ENCODE data around the gene PPP6R3.
A peak's percentile ranks its signal among the peaks of the same experiment; 100 is the strongest.

The PPP6R3 gene

DNA sequence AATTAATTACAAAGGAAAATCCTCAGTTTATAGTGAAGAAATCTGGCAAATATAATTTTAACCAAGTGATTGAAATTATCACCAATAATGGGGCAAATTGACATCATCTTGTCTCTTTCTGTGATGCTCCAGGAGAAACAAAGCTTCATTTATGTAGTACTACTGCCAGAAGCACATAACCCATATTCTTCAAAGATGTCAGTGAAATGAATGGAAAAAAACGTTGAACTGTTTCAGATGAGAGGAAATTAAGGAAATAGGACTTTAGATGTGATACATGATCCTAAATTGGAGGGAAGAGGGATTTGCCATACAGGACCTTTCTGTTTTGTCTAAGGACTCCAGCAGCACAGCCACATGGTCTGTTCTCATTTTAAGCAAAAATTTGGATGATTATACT is 57.6 kb downstream of the PPP6R3 start:
- H3K36me3 Mint-ChIP-seq, result peaks cover 17% of the 10 kb centered on the region
- H3K4me1 Mint-ChIP-seq, result peaks cover 89% of the 10 kb centered on the region
- H3K9me3 Mint-ChIP-seq, result no peaks in the 10 kb centered on the region
- H3K27ac Mint-ChIP-seq, result peak overlapping the region; percentile 57
- no peak overlapping the region for H3K4me3 Mint-ChIP-seq
- no peaks in the 10 kb centered on the region for H3K27me3 Mint-ChIP-seq

DNA sequence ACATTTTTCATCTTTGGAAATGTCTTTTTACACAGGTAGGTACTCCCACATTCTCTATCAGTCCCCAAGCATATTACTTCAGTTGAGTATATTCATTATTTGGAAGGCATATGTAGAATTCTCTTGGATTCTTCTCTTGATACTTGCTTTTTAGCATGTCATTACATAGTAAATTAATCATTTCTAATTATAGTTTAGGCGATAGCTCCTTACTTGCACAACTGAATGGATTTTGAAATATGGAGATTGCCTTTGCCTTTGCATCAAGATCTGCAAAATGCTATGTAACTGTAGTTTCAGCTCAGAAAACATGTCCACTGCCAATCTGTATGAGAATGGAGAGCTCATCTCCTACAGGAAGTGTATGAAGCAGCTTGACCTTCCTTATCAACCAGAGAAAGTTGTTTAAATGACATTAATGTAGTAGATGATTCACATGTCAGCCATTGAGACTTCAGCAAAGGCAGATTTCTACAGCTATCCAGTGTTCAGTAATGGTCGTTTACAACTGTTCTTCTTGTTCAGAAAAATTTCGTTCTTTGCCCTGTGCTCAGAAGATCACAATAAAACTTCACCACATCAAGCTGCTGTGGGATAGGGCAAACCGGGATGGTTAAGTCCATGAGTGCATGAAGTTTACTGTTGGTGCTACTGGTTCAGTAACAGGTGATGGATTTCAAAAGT is 61.6 kb downstream of the PPP6R3 start:
- peaks cover 25% of the 10 kb centered on the region for H3K36me3 Mint-ChIP-seq
- peak overlapping the region; percentile 3 for H3K27ac Mint-ChIP-seq
- no peak overlapping the region for H3K4me3 Mint-ChIP-seq
- H3K4me1 Mint-ChIP-seq, result peaks cover 96% of the 10 kb centered on the region
- no peaks in the 10 kb centered on the region for H3K27me3 Mint-ChIP-seq
- H3K9me3 Mint-ChIP-seq, result no peaks in the 10 kb centered on the region

- H3K4me1 Mint-ChIP-seq, result peaks cover 98% of the 10 kb centered on the region
- no peak overlapping the region for H3K4me3 Mint-ChIP-seq
- peak overlapping the region; percentile 76 for H3K27ac Mint-ChIP-seq
- peaks cover 28% of the 10 kb centered on the region for H3K36me3 Mint-ChIP-seq
- no peaks in the 10 kb centered on the region for H3K9me3 Mint-ChIP-seq
- no peaks in the 10 kb centered on the region for H3K27me3 Mint-ChIP-seq
These were observed 62.5 kb downstream of the PPP6R3 start for GRCh38 chr11:68523033-68523432.

DNA sequence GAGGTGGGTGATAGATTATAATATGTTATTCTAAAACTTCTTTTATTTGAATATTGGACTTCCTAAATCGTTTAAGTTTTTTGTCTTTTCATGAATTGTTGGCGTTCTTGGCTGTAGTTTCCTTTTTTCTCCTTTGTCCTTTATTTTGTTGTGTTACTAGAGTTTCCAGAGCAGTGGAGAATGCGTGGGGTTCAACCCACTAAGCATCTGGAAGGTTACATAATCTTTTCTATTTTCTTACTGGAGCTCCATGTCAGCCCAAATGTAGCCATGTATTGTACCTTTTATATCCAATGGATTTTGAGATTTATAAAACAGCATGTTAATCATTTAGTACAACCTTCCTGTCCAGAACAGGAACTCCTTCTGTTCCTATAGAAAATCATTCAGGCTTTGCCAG is 63.2 kb downstream of the PPP6R3 start:
- peaks cover 98% of the 10 kb centered on the region for H3K4me1 Mint-ChIP-seq
- H3K27me3 Mint-ChIP-seq, result no peaks in the 10 kb centered on the region
- H3K36me3 Mint-ChIP-seq, result peaks cover 28% of the 10 kb centered on the region
- H3K9me3 Mint-ChIP-seq, result no peaks in the 10 kb centered on the region
- H3K4me3 Mint-ChIP-seq, result no peak overlapping the region
- H3K27ac Mint-ChIP-seq, result peak overlapping the region; percentile 85

DNA sequence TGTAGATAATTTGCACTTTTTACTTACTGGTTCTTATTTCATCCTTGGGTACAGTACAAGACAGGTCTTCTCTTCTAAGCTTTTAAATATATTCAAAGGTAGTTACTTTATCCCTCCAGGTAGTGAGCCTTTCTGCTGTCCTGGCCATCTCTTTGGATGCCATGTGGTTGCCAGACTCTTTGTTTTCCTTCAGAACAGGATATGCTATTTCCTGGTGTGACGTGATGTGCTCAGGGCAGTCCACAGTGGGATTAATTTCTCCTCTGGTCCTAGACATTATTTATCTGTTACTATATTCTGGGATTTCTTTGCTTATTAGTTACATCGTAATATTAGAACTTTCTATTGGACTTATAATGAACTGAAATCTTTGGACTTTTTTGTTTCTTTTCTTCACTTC is 63.7 kb downstream of the PPP6R3 start:
- H3K9me3 Mint-ChIP-seq, result no peaks in the 10 kb centered on the region
- H3K36me3 Mint-ChIP-seq, result peaks cover 26% of the 10 kb centered on the region
- H3K27me3 Mint-ChIP-seq, result no peaks in the 10 kb centered on the region
- no peak overlapping the region for H3K4me3 Mint-ChIP-seq
- H3K27ac Mint-ChIP-seq, result peak overlapping the region; percentile 53
- H3K4me1 Mint-ChIP-seq, result peaks cover 97% of the 10 kb centered on the region

GRCh38 chr11:68524681-68525080 is 64.1 kb downstream of the PPP6R3 start:
- Mint-ChIP-seq H3K4me3 (no peak overlapping the region), H3K4me1 (peaks cover 97% of the 10 kb centered on the region), H3K27me3 (no peaks in the 10 kb centered on the region), H3K9me3 (no peaks in the 10 kb centered on the region), H3K27ac (peak overlapping the region; percentile 5), H3K36me3 (peaks cover 26% of the 10 kb centered on the region)

DNA sequence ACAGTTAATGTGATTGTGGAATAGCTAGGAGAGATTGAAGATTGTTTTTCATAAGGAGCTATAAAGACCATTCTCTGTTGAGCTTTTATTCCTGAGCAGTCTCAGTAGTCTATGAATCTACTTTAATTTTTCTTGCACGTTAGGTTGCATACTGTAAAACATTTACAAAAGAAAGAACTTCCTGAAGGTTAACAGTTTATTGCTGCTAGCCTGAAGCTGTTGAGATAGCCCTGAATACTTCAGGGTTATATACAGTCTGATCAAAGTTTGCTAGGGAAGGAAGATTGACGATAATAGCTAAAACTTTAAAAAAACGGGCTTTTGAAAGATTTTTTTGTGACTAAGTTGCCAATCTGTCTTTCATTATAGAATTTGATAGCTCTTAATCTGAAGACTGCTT is 64.8 kb downstream of the PPP6R3 start:
- peaks cover 28% of the 10 kb centered on the region for H3K36me3 Mint-ChIP-seq
- H3K9me3 Mint-ChIP-seq, result no peaks in the 10 kb centered on the region
- peaks cover 99% of the 10 kb centered on the region for H3K4me1 Mint-ChIP-seq
- H3K27me3 Mint-ChIP-seq, result no peaks in the 10 kb centered on the region
- no peak overlapping the region for H3K27ac Mint-ChIP-seq
- no peak overlapping the region for H3K4me3 Mint-ChIP-seq

DNA sequence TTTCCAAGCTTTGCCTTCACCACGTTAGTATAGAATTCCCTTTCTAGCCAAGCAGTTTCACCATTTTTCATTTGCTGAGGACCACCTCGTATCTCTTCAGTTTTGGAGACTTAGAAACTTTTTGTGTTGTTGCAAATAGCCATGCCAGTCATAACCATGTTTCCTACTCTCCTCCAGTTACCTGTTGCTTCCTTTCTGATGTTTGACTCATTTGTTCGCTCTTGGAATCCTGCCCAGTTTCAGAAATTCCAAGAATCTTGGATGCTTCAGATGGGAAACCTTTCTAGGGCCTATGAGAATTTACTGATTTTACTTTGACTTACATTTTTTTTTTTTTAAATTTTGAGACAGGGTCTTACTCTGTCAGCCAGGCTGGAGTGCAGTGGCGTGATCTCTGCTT is 65.4 kb downstream of the PPP6R3 start:
- no peak overlapping the region for H3K4me3 Mint-ChIP-seq
- H3K27ac Mint-ChIP-seq, result no peak overlapping the region
- H3K27me3 Mint-ChIP-seq, result no peaks in the 10 kb centered on the region
- H3K9me3 Mint-ChIP-seq, result no peaks in the 10 kb centered on the region
- peaks cover 99% of the 10 kb centered on the region for H3K4me1 Mint-ChIP-seq
- H3K36me3 Mint-ChIP-seq, result peaks cover 28% of the 10 kb centered on the region

DNA sequence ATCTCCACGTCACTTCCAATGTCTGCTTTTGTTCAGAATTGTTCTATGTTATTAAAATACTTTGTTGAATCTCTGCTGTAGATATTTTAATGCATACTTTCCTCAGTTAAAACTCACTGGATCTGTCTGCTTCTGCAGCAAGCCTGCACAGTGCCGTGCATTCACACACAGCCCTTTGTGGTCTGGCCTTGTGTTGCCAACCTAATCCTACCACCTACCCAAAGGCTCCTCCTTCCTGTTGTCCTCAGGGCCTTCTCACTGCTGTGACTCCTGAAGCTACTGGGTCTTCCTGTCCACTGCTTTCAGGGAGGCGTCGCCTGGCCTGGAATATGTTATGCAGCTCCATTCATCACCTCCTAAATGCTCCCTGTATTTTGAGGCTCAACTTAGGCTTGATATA is 67.0 kb downstream of the PPP6R3 start:
- no peaks in the 10 kb centered on the region for H3K9me3 Mint-ChIP-seq
- H3K4me3 Mint-ChIP-seq, result no peak overlapping the region
- H3K4me1 Mint-ChIP-seq, result peaks cover 97% of the 10 kb centered on the region
- peak overlapping the region; percentile 56 for H3K27ac Mint-ChIP-seq
- peaks cover 24% of the 10 kb centered on the region for H3K36me3 Mint-ChIP-seq
- no peaks in the 10 kb centered on the region for H3K27me3 Mint-ChIP-seq

- Mint-ChIP-seq H3K36me3 (peaks cover 20% of the 10 kb centered on the region), H3K27ac (peak overlapping the region; percentile 85), H3K9me3 (no peaks in the 10 kb centered on the region), H3K4me3 (peak overlapping the region; percentile 16), H3K27me3 (no peaks in the 10 kb centered on the region), H3K4me1 (peaks cover 96% of the 10 kb centered on the region)
These were observed 68.1 kb downstream of the PPP6R3 start for GRCh38 chr11:68528630-68529029.

GRCh38 chr11:68531129-68531693 is 70.7 kb downstream of the PPP6R3 start:
- H3K36me3 Mint-ChIP-seq, result peaks cover 12% of the 10 kb centered on the region
- H3K4me3 Mint-ChIP-seq, result no peak overlapping the region
- peaks cover 93% of the 10 kb centered on the region for H3K4me1 Mint-ChIP-seq
- no peaks in the 10 kb centered on the region for H3K27me3 Mint-ChIP-seq
- no peaks in the 10 kb centered on the region for H3K9me3 Mint-ChIP-seq
- peak overlapping the region; percentile 51 for H3K27ac Mint-ChIP-seq

DNA sequence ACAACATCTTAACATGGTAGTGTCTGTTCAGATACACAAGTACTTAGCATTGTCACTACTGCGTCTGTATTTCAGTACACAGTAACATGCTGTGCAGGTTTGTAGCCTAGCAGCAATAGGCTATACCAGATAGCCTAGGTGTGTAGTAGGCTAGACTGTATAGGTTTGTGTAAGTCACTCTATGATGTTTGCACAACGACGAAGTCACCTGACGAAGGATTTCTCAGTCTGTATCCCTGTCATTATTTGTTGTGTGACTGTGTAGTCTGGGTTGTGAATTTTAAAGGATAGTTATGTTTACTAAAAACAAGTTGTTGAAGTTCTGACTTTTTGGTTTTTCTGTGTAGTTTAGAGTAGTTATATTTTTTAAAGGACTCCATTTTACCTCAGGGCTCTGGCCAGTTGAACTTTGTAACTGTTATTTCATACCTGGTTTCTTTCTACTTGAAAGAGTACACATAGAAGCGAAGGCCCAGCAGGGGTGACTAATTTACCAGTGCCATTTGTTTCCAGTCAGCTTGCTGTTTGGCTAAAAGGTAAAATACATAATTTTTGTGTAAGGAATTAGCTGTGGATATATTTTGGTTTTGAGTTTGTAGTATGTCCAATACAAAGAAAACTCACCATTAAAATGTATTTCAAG is 72.3 kb downstream of the PPP6R3 start:
- peak overlapping the region; percentile 59 for H3K27ac Mint-ChIP-seq
- H3K4me3 Mint-ChIP-seq, result no peak overlapping the region
- peaks cover 10% of the 10 kb centered on the region for H3K36me3 Mint-ChIP-seq
- peaks cover 87% of the 10 kb centered on the region for H3K4me1 Mint-ChIP-seq
- no peaks in the 10 kb centered on the region for H3K9me3 Mint-ChIP-seq
- no peaks in the 10 kb centered on the region for H3K27me3 Mint-ChIP-seq

GRCh38 chr11:68533945-68534344 is 73.4 kb downstream of the PPP6R3 start:
- no peaks in the 10 kb centered on the region for H3K9me3 Mint-ChIP-seq
- no peaks in the 10 kb centered on the region for H3K27me3 Mint-ChIP-seq
- peaks cover 16% of the 10 kb centered on the region for H3K36me3 Mint-ChIP-seq
- no peak overlapping the region for H3K4me3 Mint-ChIP-seq
- peaks cover 86% of the 10 kb centered on the region for H3K4me1 Mint-ChIP-seq
- no peak overlapping the region for H3K27ac Mint-ChIP-seq

DNA sequence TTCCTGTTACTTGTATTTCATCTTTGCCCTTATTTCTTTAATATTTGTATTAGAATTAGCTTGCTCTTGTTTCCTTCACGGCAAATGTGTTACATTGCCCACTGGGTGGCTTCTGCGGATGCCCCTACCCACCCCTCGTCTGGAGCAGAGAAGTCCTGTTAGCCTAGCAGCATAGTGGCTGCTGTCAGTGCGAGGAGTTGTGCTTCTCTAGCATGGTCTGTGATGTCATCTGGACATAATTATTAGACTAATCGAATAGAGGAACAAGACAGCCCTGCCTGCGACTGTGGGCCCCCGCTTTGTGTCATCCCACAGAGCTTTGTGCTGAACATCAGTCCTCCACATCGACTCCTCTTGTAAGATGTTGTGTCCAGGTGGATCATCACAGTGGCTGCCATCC is 74.5 kb downstream of the PPP6R3 start:
- H3K9me3 Mint-ChIP-seq, result no peaks in the 10 kb centered on the region
- peaks cover 20% of the 10 kb centered on the region for H3K36me3 Mint-ChIP-seq
- H3K27ac Mint-ChIP-seq, result peak overlapping the region; percentile 35
- H3K4me3 Mint-ChIP-seq, result no peak overlapping the region
- H3K27me3 Mint-ChIP-seq, result no peaks in the 10 kb centered on the region
- H3K4me1 Mint-ChIP-seq, result peaks cover 87% of the 10 kb centered on the region

DNA sequence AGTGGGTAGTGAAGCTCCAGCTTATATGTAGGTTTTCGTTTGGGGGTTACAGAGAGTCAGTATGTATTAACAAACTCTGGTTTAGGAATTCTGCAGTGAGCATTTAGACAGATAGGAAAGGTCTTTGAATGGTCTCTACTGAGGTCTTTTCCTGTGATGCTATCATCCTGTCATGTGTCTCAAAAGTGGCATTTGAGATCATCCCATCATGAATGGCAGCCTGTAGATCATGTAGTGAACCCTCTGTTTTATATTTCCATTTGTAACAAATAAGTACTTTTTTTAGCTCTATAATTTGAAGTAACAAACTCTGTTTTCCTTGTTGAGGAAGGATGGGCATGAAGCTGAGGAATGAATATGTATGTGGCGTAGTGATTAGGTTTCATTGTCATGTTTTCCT is 76.2 kb downstream of the PPP6R3 start:
- H3K27ac Mint-ChIP-seq, result peak overlapping the region; percentile 19

DNA sequence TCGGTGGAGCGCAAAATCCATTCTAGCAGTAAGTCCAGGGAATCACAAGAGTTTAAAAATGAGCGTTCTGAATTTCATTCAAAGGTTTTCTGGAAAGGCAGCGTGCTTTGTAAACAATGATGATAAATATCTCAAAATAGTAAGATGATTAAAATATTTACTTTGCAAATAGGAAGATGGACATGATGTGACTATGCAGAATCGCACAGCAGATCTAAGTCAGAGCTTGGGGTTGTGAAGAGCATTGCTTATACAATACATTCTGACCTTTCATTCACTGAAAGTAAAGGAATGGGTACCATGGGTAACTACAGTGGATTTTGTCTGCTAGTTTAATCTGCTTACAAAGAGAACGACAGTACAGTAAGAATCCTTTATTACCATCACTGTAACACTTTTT is 77.5 kb downstream of the PPP6R3 start:
- H3K4me3 Mint-ChIP-seq, result no peak overlapping the region
- H3K9me3 Mint-ChIP-seq, result no peaks in the 10 kb centered on the region
- peaks cover 80% of the 10 kb centered on the region for H3K4me1 Mint-ChIP-seq
- peaks cover 27% of the 10 kb centered on the region for H3K36me3 Mint-ChIP-seq
- no peaks in the 10 kb centered on the region for H3K27me3 Mint-ChIP-seq
- H3K27ac Mint-ChIP-seq, result no peak overlapping the region

More for the DNA sequence above, 76.2 kb downstream of the PPP6R3 start:
- peaks cover 26% of the 10 kb centered on the region for H3K36me3 Mint-ChIP-seq
- H3K9me3 Mint-ChIP-seq, result no peaks in the 10 kb centered on the region
- H3K27me3 Mint-ChIP-seq, result no peaks in the 10 kb centered on the region
- H3K4me1 Mint-ChIP-seq, result peaks cover 88% of the 10 kb centered on the region
- no peak overlapping the region for H3K4me3 Mint-ChIP-seq

Measured in activated naive CD4-positive, alpha-beta T cell treated with anti-CD3 and anti-CD28 coated beads, Interleukin-2, amount 50 U/mL, for 24 hours (primary cell).